Neural cell (in vitro differentiated cells): Measurements from ENCODE around the gene S1PR3. TPM values are rescaled to one million over a fixed set of nuclear protein-coding genes. Genes with fewer than 3 reads are reported as not detected.

Source experiments
- H2AFZ ChIP-seq: fragments of 200-600, 300-800 bp; sonication (generic), shearing (Covaris generic); 2 replicates; pipeline ENCODE4 v1.6.0; 2014; ENCODE audit warnings: low read depth, mild to moderate bottlenecking, antibody characterized with exemption, low read length, moderate library complexity
- H3F3A ChIP-seq: fragments of 200-600 bp; shearing (Covaris generic); 2 replicates; pipeline ENCODE4 v1.6.1; 2016; ENCODE audit warnings: mild to moderate bottlenecking, moderate library complexity, mixed read lengths, antibody characterized with exemption, low read length; ENCODE audit not compliant: insufficient read depth, poor library complexity, severe bottlenecking
- H3K27ac ChIP-seq: fragments of 200-600, 300-800 bp; sonication (generic), shearing (Covaris generic); 2 replicates; pipeline ENCODE4 v1.5.1; 2014; ENCODE audit warnings: mild to moderate bottlenecking, low read length, moderate library complexity
- H3K27me3 ChIP-seq: fragments of 300-800, 200-600 bp; sonication (generic), shearing (Covaris generic); 2 replicates; pipeline ENCODE4 v1.6.0; 2014; ENCODE audit warnings: mild to moderate bottlenecking, low read depth, low read length, moderate library complexity; ENCODE audit not compliant: insufficient read depth
- H3K36me3 ChIP-seq: fragments of 300-800, 200-600 bp; sonication (generic), shearing (Covaris generic); 2 replicates; pipeline ENCODE4 v1.5.1; 2014; ENCODE audit warnings: mild to moderate bottlenecking, antibody characterized with exemption, low read length, moderate library complexity; ENCODE audit not compliant: insufficient read depth
- H3K4me2 ChIP-seq: fragments of 300-800, 200-600 bp; sonication (generic), shearing (Covaris generic); 2 replicates; pipeline ENCODE4 v1.6.0; 2014; ENCODE audit warnings: mild to moderate bottlenecking, low read length
- H3K4me3 ChIP-seq: fragments of 300-800, 200-600 bp; sonication (generic), shearing (Covaris generic); 2 replicates; pipeline ENCODE4 v1.5.1; 2014; ENCODE audit warnings: mild to moderate bottlenecking, low read length, moderate library complexity
- H3K79me2 ChIP-seq: fragments of 200-600 bp; shearing (Covaris generic); replicated peaks from 2 replicates; pipeline ENCODE4 v1.6.0; 2014; ENCODE audit warnings: mild to moderate bottlenecking, low read length, moderate library complexity; ENCODE audit not compliant: insufficient read depth
- H3K9ac ChIP-seq: fragments of 300-800, 200-600 bp; sonication (generic), shearing (Covaris generic); 2 replicates; pipeline ENCODE4 v1.6.1; 2016; ENCODE audit warnings: mild to moderate bottlenecking, low read length, mixed read lengths
- H3K9me2 ChIP-seq: fragments of 200-600 bp; shearing (Covaris generic); 2 replicates; pipeline ENCODE4 v1.6.1; 2016; ENCODE audit warnings: mild to moderate bottlenecking, low read length, mixed read lengths; ENCODE audit not compliant: insufficient read depth
- H3K9me3 ChIP-seq: fragments of 200-600, 300-800 bp; sonication (generic), shearing (Covaris generic); 2 replicates; pipeline ENCODE4 v1.6.1; 2016; ENCODE audit warnings: mild to moderate bottlenecking, mixed run types, low read length, moderate library complexity, mixed read lengths
- H4K20me1 ChIP-seq: fragments of 200-600 bp; shearing (Covaris generic); 2 replicates; pipeline ENCODE4 v1.6.1; 2016; ENCODE audit warnings: mild to moderate bottlenecking, mixed run types; ENCODE audit not compliant: insufficient read depth
- EP300 ChIP-seq: fragments of 450-650 bp; conservative IDR thresholded peaks from 2 replicates; pipeline ENCODE4 v1.6.1; 2014; ENCODE audit warnings: antibody characterized with exemption, mild to moderate bottlenecking, moderate library complexity; ENCODE audit not compliant: poor library complexity, severe bottlenecking
- EZH2 ChIP-seq: fragments of 200-600, 300-800 bp; shearing (Covaris generic), sonication (generic); IDR thresholded peaks from 2 replicates; pipeline ENCODE4 v1.6.1; 2014; ENCODE audit warnings: antibody characterized with exemption, low read length, borderline replicate concordance, mild to moderate bottlenecking; ENCODE audit not compliant: insufficient read depth, poor library complexity, severe bottlenecking
- MXI1 ChIP-seq: fragments of 450-650 bp; conservative IDR thresholded peaks from 2 replicates; pipeline ENCODE4 v1.6.1; 2014; ENCODE audit warnings: antibody characterized with exemption, mild to moderate bottlenecking; ENCODE audit not compliant: poor library complexity, severe bottlenecking
- POLR2AphosphoS5 ChIP-seq: IDR thresholded peaks from 2 replicates; pipeline ENCODE4 v1.6.1; 2012
- RAD21 ChIP-seq: fragments of 450-650 bp; conservative IDR thresholded peaks from 2 replicates; pipeline ENCODE4 v1.6.1; 2014; ENCODE audit warnings: antibody characterized with exemption, mild to moderate bottlenecking, moderate library complexity
- SMC3 ChIP-seq: fragments of 450-650 bp; conservative IDR thresholded peaks from 2 replicates; pipeline ENCODE4 v1.6.1; 2014; ENCODE audit warnings: antibody characterized with exemption, mild to moderate bottlenecking, moderate library complexity; ENCODE audit not compliant: poor library complexity
- TAF1 ChIP-seq: IDR thresholded peaks from 2 replicates; pipeline ENCODE4 v1.6.1; 2012; ENCODE audit warnings: low read depth
- polyA plus RNA-seq: library from polyadenylated mRNA; depleted of rRNA; stranded (reverse); fragments of >200 nt; gene quantifications from 2 replicates; pipeline ENCODE4 v1.2.3, GENCODE V29; 2014
- TF ChIP-seq, protein P1 (sequence below): fragments of 450-650 bp; IDR thresholded peaks from 2 replicates; pipeline ENCODE4 v1.5.1; 2014; ENCODE audit warnings: antibody characterized with exemption, mild to moderate bottlenecking, moderate library complexity; ENCODE audit not compliant: poor library complexity, severe bottlenecking
- TF ChIP-seq, protein P2 (sequence below): IDR thresholded peaks from 2 replicates; pipeline ENCODE4 v1.6.1; 2012; ENCODE audit warnings: borderline replicate concordance

Gene S1PR3
- polyA plus RNA-seq, 1 donor from 2014 or later: 0.12 TPM

DNA sequence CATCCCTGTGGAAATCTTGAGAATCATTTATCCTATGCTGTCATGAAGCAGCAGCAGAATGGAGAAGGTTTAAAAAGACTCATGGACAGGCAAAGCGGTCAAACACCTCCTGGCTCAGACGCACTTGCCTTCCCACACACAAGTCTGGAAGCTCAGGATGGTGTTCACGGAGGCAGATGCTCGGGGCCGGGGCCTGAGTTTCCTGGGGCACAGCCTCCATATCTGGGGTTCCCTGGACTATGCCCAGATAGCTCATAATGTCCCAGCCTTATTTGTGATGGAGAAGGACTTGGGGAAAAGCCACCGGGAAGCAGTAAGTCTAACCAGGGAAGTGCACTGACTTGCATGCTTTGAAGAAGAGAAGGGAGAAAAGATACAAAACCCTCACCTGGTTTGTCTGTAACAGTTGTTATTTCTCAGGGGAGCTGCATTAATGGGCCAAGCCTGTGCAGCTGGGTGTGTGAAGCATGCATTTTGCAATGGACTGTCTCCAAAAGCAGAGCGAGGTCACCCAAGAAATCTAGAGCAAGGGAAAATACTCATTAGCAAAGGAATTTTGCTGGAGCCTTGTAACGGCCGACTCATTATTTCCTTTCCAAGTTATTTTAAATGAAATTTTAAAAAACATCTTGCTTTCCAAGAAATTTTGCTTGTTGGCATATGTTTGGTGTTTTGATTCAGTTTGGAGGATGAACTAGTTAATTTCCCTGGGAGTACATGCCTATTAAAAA lies 3.4 kb downstream of the S1PR3 start:
- Histone ChIP-seq H3K4me2 (no peak overlapping the region), H2AFZ (no peak overlapping the region), H3K9me3 (no peaks in the 10 kb centered on the region), H3K36me3 (no peaks in the 10 kb centered on the region), H3K9ac (no peak overlapping the region), H3K27me3 (peaks cover 41% of the 10 kb centered on the region), H3F3A (no peaks in the 10 kb centered on the region), H3K79me2 (no peaks in the 10 kb centered on the region), H4K20me1 (no peaks in the 10 kb centered on the region), H3K27ac (no peak overlapping the region), H3K4me3 (no peak overlapping the region), H3K9me2 (no peaks in the 10 kb centered on the region)
- TF ChIP-seq, protein P1, sequence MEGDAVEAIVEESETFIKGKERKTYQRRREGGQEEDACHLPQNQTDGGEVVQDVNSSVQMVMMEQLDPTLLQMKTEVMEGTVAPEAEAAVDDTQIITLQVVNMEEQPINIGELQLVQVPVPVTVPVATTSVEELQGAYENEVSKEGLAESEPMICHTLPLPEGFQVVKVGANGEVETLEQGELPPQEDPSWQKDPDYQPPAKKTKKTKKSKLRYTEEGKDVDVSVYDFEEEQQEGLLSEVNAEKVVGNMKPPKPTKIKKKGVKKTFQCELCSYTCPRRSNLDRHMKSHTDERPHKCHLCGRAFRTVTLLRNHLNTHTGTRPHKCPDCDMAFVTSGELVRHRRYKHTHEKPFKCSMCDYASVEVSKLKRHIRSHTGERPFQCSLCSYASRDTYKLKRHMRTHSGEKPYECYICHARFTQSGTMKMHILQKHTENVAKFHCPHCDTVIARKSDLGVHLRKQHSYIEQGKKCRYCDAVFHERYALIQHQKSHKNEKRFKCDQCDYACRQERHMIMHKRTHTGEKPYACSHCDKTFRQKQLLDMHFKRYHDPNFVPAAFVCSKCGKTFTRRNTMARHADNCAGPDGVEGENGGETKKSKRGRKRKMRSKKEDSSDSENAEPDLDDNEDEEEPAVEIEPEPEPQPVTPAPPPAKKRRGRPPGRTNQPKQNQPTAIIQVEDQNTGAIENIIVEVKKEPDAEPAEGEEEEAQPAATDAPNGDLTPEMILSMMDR: no peak
- no peak for TF ChIP-seq EZH2
- no peak for TF ChIP-seq TAF1
- TF ChIP-seq MXI1: no peak
- TF ChIP-seq SMC3: no peak
- no peak for TF ChIP-seq EP300

DNA sequence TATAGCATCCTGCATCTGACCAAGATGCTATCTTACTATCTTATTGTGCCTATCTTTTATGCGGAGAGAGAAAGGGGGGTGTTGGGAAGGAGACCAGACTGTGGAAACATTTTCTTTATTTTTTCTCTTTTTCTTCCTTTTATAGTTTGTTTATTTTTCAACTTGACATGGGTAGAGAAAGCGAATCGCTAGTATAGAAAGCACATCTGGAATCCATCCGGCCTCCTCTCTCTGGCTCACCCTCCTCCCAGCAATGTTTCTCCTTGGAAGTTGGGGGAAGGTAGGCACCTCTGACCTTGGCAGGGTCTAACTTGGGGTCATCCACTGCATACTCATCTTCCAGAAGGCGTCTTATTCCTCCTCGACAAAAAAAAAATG lies 3.9 kb downstream of the S1PR3 start:
- Histone ChIP-seq H3K36me3 (no peaks in the 10 kb centered on the region), H3K79me2 (no peaks in the 10 kb centered on the region), H3K9me3 (no peaks in the 10 kb centered on the region), H3F3A (no peaks in the 10 kb centered on the region), H2AFZ (no peak overlapping the region), H3K27me3 (peaks cover 36% of the 10 kb centered on the region), H3K27ac (no peak overlapping the region), H3K9me2 (no peaks in the 10 kb centered on the region), H3K4me3 (no peak overlapping the region), H3K9ac (no peak overlapping the region), H4K20me1 (no peaks in the 10 kb centered on the region), H3K4me2 (no peak overlapping the region)
- TF ChIP-seq POLR2AphosphoS5 (no peak), SMC3 (no peak), MXI1 (no peak)
- TF ChIP-seq, protein P1: no peak

DNA sequence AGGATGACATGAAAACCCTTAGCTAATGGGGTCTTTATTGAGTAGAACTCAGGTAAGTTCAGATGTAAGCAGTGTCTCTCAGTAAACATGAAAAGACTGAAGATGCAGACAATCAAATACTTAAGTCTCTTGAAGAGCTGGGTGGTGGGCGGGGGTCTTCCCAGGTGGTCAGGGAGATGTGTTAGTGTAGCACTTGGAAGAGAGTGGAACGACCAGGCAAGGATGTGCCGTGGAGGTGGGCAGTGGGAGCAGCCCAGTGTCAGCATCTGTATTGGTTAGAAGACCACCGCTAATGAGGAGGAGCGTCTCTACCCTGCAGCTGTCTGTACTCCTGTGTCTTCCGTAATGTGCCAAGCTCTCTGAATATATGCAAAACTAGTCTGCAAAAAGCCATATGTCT lies 4.4 kb downstream of the S1PR3 start:
- H3K4me3 ChIP-seq: no peak overlapping the region
- H3K9me3 ChIP-seq: no peaks in the 10 kb centered on the region
- no peak for TF ChIP-seq EP300
- TF ChIP-seq TAF1: no peak
- TF ChIP-seq RAD21: no peak
- TF ChIP-seq, protein P2, sequence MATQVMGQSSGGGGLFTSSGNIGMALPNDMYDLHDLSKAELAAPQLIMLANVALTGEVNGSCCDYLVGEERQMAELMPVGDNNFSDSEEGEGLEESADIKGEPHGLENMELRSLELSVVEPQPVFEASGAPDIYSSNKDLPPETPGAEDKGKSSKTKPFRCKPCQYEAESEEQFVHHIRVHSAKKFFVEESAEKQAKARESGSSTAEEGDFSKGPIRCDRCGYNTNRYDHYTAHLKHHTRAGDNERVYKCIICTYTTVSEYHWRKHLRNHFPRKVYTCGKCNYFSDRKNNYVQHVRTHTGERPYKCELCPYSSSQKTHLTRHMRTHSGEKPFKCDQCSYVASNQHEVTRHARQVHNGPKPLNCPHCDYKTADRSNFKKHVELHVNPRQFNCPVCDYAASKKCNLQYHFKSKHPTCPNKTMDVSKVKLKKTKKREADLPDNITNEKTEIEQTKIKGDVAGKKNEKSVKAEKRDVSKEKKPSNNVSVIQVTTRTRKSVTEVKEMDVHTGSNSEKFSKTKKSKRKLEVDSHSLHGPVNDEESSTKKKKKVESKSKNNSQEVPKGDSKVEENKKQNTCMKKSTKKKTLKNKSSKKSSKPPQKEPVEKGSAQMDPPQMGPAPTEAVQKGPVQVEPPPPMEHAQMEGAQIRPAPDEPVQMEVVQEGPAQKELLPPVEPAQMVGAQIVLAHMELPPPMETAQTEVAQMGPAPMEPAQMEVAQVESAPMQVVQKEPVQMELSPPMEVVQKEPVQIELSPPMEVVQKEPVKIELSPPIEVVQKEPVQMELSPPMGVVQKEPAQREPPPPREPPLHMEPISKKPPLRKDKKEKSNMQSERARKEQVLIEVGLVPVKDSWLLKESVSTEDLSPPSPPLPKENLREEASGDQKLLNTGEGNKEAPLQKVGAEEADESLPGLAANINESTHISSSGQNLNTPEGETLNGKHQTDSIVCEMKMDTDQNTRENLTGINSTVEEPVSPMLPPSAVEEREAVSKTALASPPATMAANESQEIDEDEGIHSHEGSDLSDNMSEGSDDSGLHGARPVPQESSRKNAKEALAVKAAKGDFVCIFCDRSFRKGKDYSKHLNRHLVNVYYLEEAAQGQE: no peak
- TF ChIP-seq, protein P1: no peak
- TF ChIP-seq MXI1: no peak
- H3K36me3 ChIP-seq: no peaks in the 10 kb centered on the region
- no peak overlapping the region for H3K4me2 ChIP-seq
- no peaks in the 10 kb centered on the region for H3K9me2 ChIP-seq
- no peaks in the 10 kb centered on the region for H3F3A ChIP-seq
- no peaks in the 10 kb centered on the region for H3K79me2 ChIP-seq
- no peak overlapping the region for H2AFZ ChIP-seq
- H3K9ac ChIP-seq: no peak overlapping the region
- H4K20me1 ChIP-seq: no peaks in the 10 kb centered on the region
- H3K27me3 ChIP-seq: peaks cover 31% of the 10 kb centered on the region
- no peak overlapping the region for H3K27ac ChIP-seq
